HAP-1 (cell line): Measurements from ENCODE around the gene SP6.

Experiments
- DNase-seq, 2 experiments: peaks; one replicate each; pipeline ENCODE4 v3.0.0-alpha.2; 2016 to 2020; ENCODE audit warnings: low spot score in 2 of 2
- H3K27me3 ChIP-seq: fragments of 250-450 bp; sonication (Bioruptor Pico); 2 replicates; pipeline ENCODE4 v1.5.1; 2020; ENCODE audit warnings: low read depth, mild to moderate bottlenecking, moderate library complexity
- H3K36me3 ChIP-seq: fragments of 250-450 bp; sonication (Bioruptor Pico); replicated peaks from 2 replicates; pipeline ENCODE4 v1.5.1; 2020; ENCODE audit warnings: mild to moderate bottlenecking
- H3K4me1 ChIP-seq: fragments of 250-450 bp; sonication (Bioruptor Pico); 2 replicates; pipeline ENCODE4 v1.5.1; 2020; ENCODE audit warnings: mild to moderate bottlenecking
- H3K4me3 ChIP-seq: fragments of 250-450 bp; sonication (Bioruptor Pico); 2 replicates; pipeline ENCODE4 v1.5.1; 2020; ENCODE audit warnings: mild to moderate bottlenecking, moderate library complexity
- H3K9me3 ChIP-seq: fragments of 250-450 bp; sonication (Bioruptor Pico); 2 replicates; pipeline ENCODE4 v1.5.1; 2020; ENCODE audit warnings: mild to moderate bottlenecking, moderate library complexity
- in situ Hi-C: fragments of 300-500 bp; cut with MboI; formaldehyde crosslinking; loops from 3 replicates; pipeline ENCODE4 v1.14.3; 2020; ENCODE audit warnings: low sequenced_read_pairs, inconsistent platforms, mixed read lengths

SP6 gene

DNA sequence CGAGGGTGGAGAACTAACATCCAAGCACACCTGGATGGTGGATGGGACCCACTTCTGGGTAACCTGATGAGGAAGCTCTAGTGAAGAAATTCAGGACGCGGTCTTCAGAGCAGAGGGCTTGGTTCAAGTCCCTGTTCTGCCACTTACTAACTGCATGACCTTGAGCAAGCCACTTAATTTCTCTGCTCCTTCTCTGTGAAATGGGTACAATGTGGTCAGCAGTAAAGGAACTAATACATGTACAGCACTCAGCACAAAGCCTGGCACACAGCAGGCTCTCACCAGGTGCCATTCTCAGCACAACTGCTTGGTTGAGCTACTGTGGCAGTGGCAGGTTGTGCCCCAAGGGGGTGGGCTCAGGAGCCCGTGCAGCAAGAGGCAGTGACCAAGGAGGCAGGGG, 27.4 kb downstream of the SP6 start:
- DNase-seq: no peak
- Histone ChIP-seq H3K4me3 (no peak overlapping the region), H3K9me3 (no peaks in the 10 kb centered on the region), H3K36me3 (peaks cover 34% of the 10 kb centered on the region), H3K27me3 (no peaks in the 10 kb centered on the region), H3K4me1 (peaks cover 4% of the 10 kb centered on the region; the same call in 1 of the 2 replicates)
- in situ Hi-C loops: no loop called here

DNA sequence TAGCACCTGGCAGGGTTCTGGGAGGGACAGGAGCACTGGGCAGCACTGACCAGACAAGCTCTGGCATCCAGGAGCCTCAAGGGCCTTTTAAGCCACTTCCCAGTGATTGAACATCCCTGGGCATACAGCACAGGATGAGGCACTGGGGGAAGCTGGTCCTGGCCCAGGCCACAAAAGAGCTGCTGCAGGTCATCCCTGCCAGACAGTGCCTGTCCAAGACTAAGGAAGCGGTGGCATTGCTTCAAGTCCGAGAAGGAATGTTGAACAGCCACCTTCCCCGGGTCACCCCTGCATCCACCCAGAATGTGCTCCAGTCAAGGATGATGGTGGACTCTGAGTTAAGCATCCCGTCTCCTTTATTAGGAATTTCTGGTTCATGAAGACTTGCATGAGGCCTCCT, 28.2 kb downstream of the SP6 start:
- no peak overlapping the region for H3K4me3 ChIP-seq

DNA sequence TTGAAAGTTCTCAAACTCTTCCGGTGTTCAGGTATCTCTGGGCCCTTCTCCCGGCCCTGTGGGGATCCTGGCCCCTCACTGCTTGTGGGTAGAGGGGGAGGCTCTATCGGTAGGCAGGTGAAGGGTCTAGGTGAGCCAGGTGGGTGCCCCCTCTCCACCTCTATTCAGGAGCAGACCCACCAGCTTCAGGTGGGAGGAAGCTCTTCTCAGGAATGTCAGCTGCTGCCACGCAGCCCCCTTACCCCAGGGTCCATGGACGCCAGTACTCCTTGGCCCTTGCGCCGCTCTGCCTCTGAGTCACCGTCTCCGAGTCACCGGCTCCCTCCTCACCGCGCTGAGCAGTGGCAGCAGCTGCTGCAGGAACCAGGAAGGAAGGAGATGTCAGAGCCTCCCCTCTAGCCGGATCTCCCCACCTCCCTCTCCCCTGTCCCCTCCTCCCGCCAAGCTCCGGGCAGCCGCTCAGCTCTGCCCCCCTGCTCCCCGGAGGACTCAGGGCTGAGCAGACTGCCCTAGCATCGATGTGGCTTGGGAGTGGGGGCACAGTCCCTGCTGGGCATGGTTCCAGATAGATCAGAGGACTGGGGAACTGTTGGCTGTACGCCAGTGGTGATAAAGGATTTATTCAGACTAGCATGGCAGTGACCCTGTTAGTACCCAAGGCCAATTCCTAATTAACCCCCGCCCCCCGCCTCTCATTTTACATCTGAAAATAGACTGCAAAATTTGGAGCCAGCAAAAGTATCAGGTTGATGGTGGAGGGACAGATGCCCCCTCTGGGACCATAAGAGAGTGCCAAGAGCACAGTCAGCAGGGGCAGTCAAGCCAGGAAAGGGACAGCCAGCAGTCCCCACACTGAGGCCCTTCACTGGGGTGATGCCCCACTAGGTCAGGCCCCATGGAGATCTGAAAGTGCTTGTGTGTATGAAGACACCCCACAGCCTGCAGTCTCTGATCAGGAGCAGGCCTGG, 29.3 kb downstream of the SP6 start, which contains the start of gene OSBPL7:
Gene OSBPL7, minus strand, starts transcription at position 371 of the 968 bp plus-strand sequence. CDS start 1,516 bp downstream, outside the sequence.
- no peaks in the 10 kb centered on the region for H3K27me3 ChIP-seq
- peak within 1 kb of the TSS; percentile 53 for H3K4me3 ChIP-seq
- DNase-seq: peak; percentile 61 to 84
- H3K4me1 ChIP-seq: peaks cover 4% of the 10 kb centered on the region; the same call in 1 of the 2 replicates
- H3K36me3 ChIP-seq: peaks cover 20% of the 10 kb centered on the region
- H3K9me3 ChIP-seq: no peaks in the 10 kb centered on the region
- in situ Hi-C loops: no loop called here

More for the DNA sequence above, 28.2 kb downstream of the SP6 start:
- Histone ChIP-seq H3K27me3 (no peaks in the 10 kb centered on the region), H3K4me1 (peaks cover 4% of the 10 kb centered on the region; the same call in 1 of the 2 replicates), H3K36me3 (peaks cover 29% of the 10 kb centered on the region), H3K9me3 (no peaks in the 10 kb centered on the region)
- no peak for DNase-seq
- in situ Hi-C loops: no loop called here

DNA sequence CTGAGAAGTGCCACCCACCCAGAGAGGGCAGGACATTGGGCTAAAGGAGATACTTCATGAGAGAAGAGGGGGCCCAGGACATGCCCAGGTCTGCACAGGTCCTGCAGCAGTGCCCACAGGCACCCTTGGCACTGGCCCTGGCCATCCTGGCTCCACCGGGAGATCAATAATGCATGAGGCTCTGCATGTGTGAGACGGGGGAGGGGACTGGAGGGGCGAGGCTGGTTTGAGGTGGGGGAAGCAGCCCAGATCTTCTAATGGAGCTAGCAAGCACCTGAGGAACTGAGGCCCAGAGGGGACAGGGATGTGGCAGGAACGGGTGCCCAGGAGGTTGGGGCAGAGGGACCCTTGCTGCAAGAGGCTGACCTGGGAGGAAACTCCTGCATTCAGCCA, 29.9 kb downstream of the SP6 start:
- peaks cover 14% of the 10 kb centered on the region for H3K36me3 ChIP-seq
- in situ Hi-C loops: no loop called here

DNA sequence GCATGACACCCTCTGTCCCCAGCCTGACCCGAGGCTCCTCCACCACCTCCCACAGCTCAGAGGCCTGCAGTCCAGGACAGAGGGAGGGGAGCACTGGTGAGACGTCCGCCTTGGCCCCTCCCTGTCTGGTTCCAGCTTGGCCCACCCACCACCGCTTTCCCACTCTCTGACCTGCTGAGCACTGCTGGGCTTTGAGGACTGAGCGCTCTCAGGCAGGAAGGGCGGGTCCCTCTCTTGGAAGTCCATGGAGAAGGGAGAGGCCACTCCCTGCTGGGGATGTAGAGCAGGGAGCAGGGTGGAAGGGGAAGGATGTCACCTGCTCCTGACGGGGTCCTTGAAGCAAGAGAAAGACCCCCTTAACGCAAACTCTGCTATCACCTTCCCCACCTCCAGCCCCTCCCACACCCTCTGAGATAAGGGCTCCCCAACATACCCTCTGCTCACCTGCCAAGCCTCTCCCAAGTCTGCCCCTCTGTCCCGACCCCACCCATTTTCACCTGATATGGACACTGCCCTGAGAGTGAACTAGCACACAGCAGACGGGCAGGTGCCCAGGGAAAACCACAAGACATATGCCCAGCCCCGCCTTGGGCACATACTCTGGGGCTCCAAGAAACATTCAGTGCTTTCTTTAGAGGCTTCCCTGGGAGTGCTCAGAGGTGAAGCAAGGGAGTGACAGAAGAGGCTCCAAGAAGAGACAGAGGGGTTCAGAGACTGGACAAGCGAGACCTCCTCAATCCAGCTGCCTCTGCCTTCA, 30.8 kb downstream of the SP6 start:
- no peak for DNase-seq
- in situ Hi-C loops: no loop called here

More for the DNA sequence above, 29.9 kb downstream of the SP6 start:
- Histone ChIP-seq H3K4me1 (peaks cover 4% of the 10 kb centered on the region; the same call in 1 of the 2 replicates), H3K4me3 (peak overlapping the region; percentile 53), H3K27me3 (no peaks in the 10 kb centered on the region), H3K9me3 (no peaks in the 10 kb centered on the region)
- no peak for DNase-seq

DNA sequence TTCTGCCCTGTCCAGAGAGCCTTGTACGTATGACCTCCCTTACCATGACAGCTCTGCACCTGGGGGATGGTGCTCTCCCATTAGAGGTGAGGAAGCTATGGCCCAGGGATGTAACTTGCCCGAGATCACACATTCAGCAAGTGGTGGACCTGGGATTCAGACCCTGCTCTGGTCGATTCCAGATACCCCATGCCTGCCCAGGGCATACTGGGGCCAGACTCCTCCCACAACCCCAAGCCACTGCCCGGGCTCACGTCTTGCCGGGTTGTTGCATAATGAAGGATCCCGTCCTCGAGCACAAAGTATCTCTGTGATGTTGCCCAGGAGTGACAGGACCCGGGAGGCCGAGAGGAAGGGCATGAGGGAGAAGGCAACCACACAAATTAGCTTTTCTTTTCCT, 31.5 kb downstream of the SP6 start:
- Histone ChIP-seq H3K4me1 (peaks cover 4% of the 10 kb centered on the region; the same call in 1 of the 2 replicates), H3K27me3 (no peaks in the 10 kb centered on the region), H3K4me3 (no peak overlapping the region), H3K9me3 (no peaks in the 10 kb centered on the region), H3K36me3 (peaks cover 5% of the 10 kb centered on the region; the same call in 1 of the 2 replicates)
- in situ Hi-C loops: no loop called here
- DNase-seq: no peak

More for the DNA sequence above, 30.8 kb downstream of the SP6 start:
- Histone ChIP-seq H3K4me1 (peaks cover 4% of the 10 kb centered on the region; the same call in 1 of the 2 replicates), H3K9me3 (no peaks in the 10 kb centered on the region), H3K4me3 (no peak overlapping the region), H3K36me3 (peaks cover 8% of the 10 kb centered on the region), H3K27me3 (no peaks in the 10 kb centered on the region)

DNA sequence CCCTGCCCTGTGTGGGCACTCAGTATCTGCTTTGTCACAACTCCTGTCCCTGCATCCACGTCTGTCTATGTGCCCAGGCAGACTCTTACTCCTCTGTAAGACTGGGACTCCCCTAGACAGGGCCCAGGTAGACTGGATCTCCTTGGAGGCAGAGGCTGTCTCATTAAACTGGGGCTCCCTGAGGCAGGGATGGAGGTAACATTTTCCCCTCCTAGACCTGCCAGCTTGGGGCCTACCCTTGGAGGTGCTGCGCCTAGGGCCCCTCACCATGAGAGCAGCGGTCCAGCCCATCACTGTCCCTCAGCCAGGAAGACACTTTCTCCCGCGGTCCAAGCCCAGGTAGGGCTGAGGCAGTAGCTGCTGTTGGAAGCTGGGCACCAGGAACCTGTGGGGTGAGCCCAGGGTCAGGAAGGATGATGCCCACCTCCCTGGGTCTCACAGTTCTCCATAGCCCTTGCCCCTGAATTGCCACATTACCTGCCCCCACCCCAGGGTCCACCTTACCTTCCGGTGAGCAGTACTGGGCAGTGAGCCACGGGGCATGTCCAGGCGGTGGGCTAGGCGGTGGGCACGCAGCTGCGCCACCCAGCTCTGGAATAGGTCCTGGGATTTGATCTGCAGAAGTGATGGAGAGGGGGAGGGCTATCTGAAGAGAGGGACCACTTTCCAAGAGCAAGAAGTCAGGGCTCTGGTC, 32.8 kb downstream of the SP6 start:
- no peaks in the 10 kb centered on the region for H3K27me3 ChIP-seq
- no peak overlapping the region for H3K4me3 ChIP-seq
- DNase-seq: no peak
- no peaks in the 10 kb centered on the region for H3K9me3 ChIP-seq
- no peaks in the 10 kb centered on the region for H3K36me3 ChIP-seq
- peaks cover 4% of the 10 kb centered on the region; the same call in 1 of the 2 replicates for H3K4me1 ChIP-seq
- in situ Hi-C loops: no loop called here

DNA sequence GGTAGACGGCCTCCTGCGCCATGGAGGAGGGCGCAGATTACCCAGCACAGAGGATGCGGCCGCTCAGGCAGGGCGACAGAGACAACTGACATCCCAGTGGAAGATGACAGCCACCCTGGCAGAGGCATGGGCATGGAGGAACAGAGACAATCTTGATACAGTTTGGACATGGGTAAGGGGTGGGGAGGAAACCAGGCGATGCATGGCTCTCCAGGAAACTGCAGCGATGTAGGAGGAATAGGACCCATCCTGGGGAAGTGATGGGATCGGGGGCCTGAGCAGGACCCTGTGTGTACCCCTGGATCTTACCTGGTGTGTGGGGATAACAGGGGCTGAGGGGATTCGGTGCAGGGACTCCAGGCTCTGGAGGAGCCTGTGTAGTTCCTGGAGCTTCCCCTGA, 34.0 kb downstream of the SP6 start:
- Histone ChIP-seq H3K9me3 (no peaks in the 10 kb centered on the region), H3K27me3 (no peaks in the 10 kb centered on the region), H3K36me3 (no peaks in the 10 kb centered on the region), H3K4me1 (peaks cover under 1% of the 10 kb centered on the region; the same call in 1 of the 2 replicates), H3K4me3 (no peak overlapping the region)
- DNase-seq: no peak
- in situ Hi-C loops: no loop called here

DNA sequence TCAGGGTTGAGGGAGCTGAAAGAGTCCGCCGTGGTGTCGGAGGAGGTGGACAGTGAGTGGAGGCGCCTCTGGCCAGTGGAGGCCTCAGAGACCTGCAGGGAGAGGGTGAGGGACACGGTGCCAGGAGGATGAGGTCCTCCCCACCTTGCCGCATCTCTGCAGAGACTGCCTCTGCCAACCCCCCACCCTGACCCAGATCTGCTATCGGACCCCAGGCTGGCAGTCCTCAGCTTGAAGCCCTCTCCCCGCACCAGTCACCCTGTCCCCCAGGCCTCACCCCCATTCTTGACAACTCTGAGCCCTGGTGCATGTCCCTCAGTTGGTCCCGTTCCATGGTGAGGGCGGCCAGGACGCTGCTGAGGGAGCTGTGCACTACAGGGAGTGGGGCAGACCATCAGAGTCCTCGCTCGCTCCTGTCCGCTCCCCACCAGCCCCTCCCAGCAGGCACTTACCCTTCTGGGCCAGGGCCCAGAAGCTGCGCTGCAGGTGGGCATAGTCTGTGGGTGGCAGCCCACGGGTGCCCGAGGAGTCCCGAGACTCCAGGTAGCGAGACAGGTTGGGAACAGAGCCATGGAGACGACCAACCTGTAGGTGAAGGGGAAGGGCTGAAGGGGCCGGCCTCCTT, 34.7 kb downstream of the SP6 start:
- no peak for DNase-seq
- no peak overlapping the region for H3K4me3 ChIP-seq
- H3K4me1 ChIP-seq: no peaks in the 10 kb centered on the region
- in situ Hi-C loops: no loop called here
- no peaks in the 10 kb centered on the region for H3K27me3 ChIP-seq
- H3K9me3 ChIP-seq: no peaks in the 10 kb centered on the region
- no peaks in the 10 kb centered on the region for H3K36me3 ChIP-seq

DNA sequence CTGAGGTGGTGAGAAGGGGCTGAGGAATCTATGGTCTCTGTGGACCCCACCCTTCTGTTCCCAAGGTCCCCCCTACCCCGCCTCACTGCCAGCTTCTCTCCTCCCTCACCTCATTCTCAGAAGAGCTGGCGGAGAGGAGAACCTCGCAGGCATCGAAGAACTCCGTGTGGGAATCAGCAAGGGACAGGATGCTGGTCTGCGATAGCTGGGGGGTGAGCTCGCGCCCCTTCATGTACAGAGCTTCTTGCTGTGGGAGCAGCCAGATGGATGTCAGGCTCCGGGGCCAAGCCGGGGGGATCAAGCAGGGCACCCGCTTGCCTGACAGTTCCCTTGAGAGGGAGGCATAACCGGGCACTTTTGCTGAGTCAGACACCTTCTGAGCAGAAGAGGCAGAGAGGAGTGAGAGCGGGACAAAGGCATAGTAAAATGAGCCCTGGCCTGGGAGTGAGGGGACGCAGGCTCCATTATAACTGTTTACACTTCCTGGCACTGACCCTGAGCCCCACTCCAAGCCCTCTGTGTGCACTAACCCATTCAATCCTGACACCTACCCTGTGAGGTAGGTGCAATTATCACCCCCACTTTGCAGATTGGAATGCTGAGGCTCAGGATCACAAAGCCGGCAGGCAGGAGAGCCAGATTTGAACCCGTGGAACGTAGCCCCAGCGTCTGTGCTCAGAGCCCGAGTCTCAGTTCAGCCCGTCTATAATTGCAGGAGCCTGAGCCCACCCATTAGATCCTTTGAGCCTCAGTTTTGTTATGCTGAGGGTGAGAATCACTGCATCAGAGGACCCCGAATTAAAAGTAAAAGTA, 35.7 kb downstream of the SP6 start:
- in situ Hi-C loops: no loop called here
- H3K36me3 ChIP-seq: no peaks in the 10 kb centered on the region

DNA sequence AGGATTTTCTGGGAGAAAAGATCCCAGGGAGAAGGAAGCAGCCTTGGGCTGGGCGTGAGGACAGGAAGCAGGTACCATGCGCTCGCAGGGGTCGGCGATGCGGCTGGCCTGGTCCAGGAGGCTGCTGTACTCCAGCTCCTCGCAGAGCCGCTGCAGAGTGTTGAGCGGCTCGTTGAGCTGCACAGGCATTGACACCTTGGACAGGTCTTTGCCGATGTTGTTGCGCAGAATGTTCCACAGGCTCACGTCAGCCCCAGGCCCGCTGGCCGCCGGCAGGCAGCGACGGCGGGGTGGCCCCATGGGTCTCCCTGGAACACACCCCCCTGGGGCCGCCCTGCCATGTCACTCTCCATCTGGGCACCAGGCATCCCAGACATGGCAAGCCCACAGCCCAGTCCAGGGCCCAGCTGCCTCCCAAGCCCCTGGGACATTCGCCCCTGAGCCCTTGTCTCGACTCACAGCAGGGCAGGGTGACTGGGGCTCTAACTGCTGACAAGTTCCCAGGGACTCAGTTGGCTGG, 37.4 kb downstream of the SP6 start:
- no peak for DNase-seq
- Histone ChIP-seq H3K27me3 (no peaks in the 10 kb centered on the region), H3K4me1 (no peaks in the 10 kb centered on the region), H3K4me3 (no peak overlapping the region), H3K36me3 (no peaks in the 10 kb centered on the region; the same call in 1 of the 2 replicates), H3K9me3 (no peaks in the 10 kb centered on the region)
- in situ Hi-C loops: no loop called here

More for the DNA sequence above, 35.7 kb downstream of the SP6 start:
- no peak for DNase-seq
- H3K4me3 ChIP-seq: no peak overlapping the region
- no peaks in the 10 kb centered on the region for H3K27me3 ChIP-seq
- no peaks in the 10 kb centered on the region for H3K9me3 ChIP-seq
- H3K4me1 ChIP-seq: no peaks in the 10 kb centered on the region

DNA sequence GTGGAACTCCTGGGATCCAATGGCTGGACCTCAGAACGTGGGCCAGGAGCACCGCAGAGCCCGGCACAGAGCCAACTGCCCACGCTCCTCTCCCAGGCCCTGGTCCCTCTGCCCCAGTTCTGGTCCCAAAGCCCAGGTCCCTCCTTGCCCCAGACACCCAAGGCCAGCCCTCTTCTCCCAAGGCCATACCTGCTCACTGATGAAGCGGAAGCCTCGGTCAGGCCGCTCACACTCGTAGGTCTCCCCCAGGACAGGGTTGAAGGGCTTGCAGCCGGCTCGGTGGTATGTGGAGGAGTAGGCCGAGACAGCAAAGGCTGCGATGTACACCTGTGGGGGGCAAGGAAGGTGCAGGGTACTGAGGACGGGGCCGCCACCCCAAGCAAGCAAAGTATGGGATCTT, 37.9 kb downstream of the SP6 start:
- no peaks in the 10 kb centered on the region; the same call in 1 of the 2 replicates for H3K36me3 ChIP-seq
- in situ Hi-C loops: no loop called here
- no peaks in the 10 kb centered on the region for H3K27me3 ChIP-seq
- H3K4me1 ChIP-seq: no peaks in the 10 kb centered on the region
- no peak overlapping the region for H3K4me3 ChIP-seq
- H3K9me3 ChIP-seq: no peaks in the 10 kb centered on the region
- no peak for DNase-seq
